ENCODE results near the gene FURIN.
"Not testable (repeated sequence)": the region's sequence is repeated elsewhere in the genome, so short reads cannot be mapped to it uniquely, and the experiment has no call there.

DNA sequence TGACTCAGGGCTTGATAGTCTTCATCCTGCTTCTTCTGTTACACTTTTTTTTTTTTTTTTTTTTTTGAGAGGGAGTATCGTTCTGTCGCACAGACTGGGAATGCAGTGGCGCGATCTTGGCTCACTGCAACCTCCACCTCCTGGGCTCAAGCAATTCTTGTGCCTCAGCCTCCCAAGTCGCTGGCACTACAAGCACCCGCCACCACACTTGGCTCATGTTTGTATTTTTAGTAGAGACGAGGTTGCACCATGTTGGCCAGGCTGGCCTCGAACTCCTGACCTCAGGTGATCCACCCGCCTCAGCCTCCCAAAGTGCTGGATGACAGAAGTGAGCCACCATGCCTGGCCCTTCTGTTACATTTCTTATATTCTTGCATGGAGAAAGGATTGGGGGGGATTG lies 6.6 kb downstream of the FURIN start:
- TF ChIP-seq YY1 (IDR thresholded peaks at IDR 0.05; ENCODE audit: insufficient read depth, insufficient read length); ZNF274 (IDR thresholded peaks at IDR 0.05; ENCODE audit: low read depth, low read length): not testable (repeated sequence)

All from NT2/D1 (cell line).